Mesenteric fat pad (tissue), 1 donor: ENCODE results near the gene GJB5. TPM values are rescaled to one million over a fixed set of nuclear protein-coding genes. Genes with fewer than 3 reads are reported as not detected.

Source experiments
- DNase-seq: peaks from one replicate; pipeline ENCODE4 v3.0.0-alpha.2; 2020; ENCODE audit warnings: low spot score
- total RNA-seq: library from RNA; stranded (reverse); fragmentation: NEBNext Ultra II Directional; extraction: Animal tissue kit (Norgen Biotek cat#: 25700); gene quantifications from one replicate; pipeline ENCODE4 v1.2.1, GENCODE V29; 2021
- donor health status: DM: yes; HTN: yes; CAD: no.

Gene GJB5
- total RNA-seq, 1 donor from 2014 or later, result not detected

DNA sequence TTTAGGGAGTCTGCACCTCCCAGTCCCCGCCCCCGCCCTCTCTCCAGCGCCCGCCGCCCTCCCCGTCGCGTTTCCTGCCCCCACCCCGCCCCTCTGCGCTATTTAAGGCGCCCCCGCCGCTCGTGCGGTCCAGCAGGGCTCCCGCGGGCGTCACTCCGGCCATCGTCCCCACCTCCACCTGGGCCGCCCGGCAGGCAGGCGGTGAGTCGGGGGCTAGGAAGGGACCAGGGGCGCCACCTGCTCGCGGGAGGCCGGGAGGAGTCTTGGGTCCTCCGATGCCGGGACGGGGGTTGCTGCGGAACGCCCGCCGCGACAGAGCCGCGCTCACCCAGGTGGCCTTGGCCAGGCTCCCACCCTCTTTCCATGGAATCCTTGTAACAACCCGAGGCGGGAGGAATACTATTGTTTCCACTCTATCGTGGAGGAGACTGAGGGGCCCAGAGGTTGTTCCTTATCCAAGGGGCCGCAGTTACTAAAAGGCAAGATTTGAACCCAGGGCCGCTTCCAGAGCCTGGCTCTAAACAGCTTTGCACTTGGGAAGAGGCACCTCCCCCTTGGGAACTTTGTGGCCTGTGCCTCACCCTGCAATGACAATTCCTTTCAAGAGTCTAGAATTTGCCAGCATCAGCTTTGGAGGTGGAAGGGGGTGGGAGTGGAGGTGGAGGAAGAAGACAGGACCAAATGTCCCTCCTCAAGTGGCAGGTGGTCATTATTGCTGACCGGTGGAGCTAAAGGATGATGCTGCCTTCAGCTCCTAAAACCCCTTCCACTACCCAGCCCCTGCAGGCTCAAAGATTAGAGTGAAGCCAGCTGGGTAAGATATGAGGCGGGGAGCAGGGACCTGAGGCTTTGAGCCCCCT is 38.3 kb downstream of the GJB5 start, which contains the start of gene GJA4:
Gene GJA4 (plus strand): TSS at position 132 of the 860 bp plus-strand sequence. CDS start 1,215 bp downstream, outside the sequence.
- no peak for DNase-seq

DNA sequence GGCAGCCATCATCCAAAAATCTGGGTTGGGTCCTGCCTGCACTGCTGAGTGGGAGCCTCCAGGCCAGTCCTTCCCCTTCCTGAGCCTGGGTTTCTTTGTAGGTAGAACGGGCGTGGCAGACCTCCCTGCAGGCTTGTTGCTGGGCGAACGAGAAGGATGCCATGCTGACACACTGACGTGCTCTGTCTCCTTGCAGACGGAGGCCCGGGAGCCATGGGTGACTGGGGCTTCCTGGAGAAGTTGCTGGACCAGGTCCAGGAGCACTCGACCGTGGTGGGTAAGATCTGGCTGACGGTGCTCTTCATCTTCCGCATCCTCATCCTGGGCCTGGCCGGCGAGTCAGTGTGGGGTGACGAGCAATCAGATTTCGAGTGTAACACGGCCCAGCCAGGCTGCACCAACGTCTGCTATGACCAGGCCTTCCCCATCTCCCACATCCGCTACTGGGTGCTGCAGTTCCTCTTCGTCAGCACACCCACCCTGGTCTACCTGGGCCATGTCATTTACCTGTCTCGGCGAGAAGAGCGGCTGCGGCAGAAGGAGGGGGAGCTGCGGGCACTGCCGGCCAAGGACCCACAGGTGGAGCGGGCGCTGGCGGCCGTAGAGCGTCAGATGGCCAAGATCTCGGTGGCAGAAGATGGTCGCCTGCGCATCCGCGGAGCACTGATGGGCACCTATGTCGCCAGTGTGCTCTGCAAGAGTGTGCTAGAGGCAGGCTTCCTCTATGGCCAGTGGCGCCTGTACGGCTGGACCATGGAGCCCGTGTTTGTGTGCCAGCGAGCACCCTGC is 39.3 kb downstream of the GJB5 start:
- DNase-seq, result no peak

- no peak for DNase-seq
These were observed 39.9 kb downstream of the GJB5 start for GRCh38 chr1:34794790-34795180.

- no peak for DNase-seq
These were observed 41.1 kb downstream of the GJB5 start for GRCh38 chr1:34795916-34796315.

DNA sequence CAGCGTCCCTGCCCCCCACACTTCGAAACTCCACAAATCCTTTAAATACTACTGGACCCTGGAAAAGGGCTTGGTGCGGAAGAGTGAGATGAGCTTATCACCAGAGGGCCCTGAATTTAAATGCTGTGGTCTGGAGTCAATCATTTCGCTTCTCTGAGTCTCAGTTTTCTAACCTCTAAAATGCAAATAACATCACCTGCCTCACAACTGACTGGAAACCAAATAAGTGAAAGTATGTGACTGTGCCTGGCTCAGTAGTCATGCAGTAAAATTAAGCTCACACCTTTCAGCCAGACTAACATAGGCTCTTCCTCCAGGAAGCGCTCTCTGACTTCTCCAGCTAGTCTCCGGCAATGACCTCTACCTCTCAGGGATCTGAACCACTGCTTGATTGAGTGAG is 42.1 kb downstream of the GJB5 start:
- DNase-seq, result no peak

GRCh38 chr1:34800214-34800613 is 45.4 kb downstream of the GJB5 start:
- DNase-seq, result no peak

DNA sequence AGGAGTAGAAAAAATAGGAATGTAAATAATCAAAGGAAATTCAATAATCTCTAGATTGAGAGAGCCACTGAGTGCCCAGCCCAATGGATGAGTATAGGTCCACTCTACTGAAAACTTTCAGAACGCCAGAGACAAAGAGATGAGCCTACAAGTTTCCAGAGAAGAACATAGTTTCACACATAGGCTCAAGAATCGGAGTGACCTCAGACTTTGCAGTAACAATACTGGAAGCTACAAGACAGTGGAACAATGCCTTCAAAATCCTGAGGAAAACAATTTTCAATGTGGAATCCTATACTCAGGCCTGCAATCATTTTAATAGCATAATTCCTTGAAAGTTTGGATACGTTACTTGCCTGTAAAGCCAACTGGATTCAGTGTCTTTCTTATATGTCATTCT is 48.9 kb downstream of the GJB5 start:
- no peak for DNase-seq

- no peak for DNase-seq
These were observed 51.5 kb downstream of the GJB5 start for GRCh38 chr1:34806396-34806795.

Other genes with a start within 250 kb of the GJB5 start
- gene GJB4, start 4.7 kb downstream of the GJB5 start, total RNA-seq, result not detected
- not detected for gene GJB3, start 26.2 kb downstream of the GJB5 start, total RNA-seq
- 26.4 TPM for gene GJA4, start 38.0 kb downstream of the GJB5 start, total RNA-seq
- 57.0 TPM for gene SMIM12, start 104.7 kb downstream of the GJB5 start, total RNA-seq
- 0.51 TPM for gene DLGAP3, start 174.6 kb downstream of the GJB5 start, total RNA-seq
- 37.2 TPM for gene TMEM35B, start 230.3 kb downstream of the GJB5 start, total RNA-seq